Measurements from ENCODE around the gene HSPA14. TPM values are rescaled to one million over a fixed set of nuclear protein-coding genes. Genes with fewer than 3 reads are reported as not detected.

The HSPA14 gene
- total RNA-seq, 3 donors from 2014 or later: 9.3 to 16.7 (median 16.4) TPM

- no peaks in the 10 kb centered on the region for H3K4me1 ChIP-seq
- H3K4me3 ChIP-seq: no peak overlapping the region
- no peak for DNase-seq (ENCODE audit: low spot score in 2 of 2)
- H3K36me3 ChIP-seq: no peaks in the 10 kb centered on the region
- no peaks in the 10 kb centered on the region for H3K27me3 ChIP-seq
- intact Hi-C loops (cut with DNase I; ENCODE audit: low total_unique reads): no loop called here
- TF ChIP-seq CTCF (IDR thresholded peaks at IDR 0.05): no peak
- TF ChIP-seq POLR2AphosphoS5 (IDR thresholded peaks at IDR 0.05): no peak
- TF ChIP-seq POLR2A (IDR thresholded peaks at IDR 0.05): no peak
- no peak overlapping the region for H3K27ac ChIP-seq
- H3K9me3 ChIP-seq: no peaks in the 10 kb centered on the region
These were observed 17.3 kb upstream of the HSPA14 start for GRCh38 chr10:14820775-14821154.

- Histone ChIP-seq H3K4me3 (no peak overlapping the region), H3K4me1 (no peaks in the 10 kb centered on the region), H3K27ac (no peak overlapping the region), H3K36me3 (no peaks in the 10 kb centered on the region), H3K27me3 (no peaks in the 10 kb centered on the region), H3K9me3 (no peaks in the 10 kb centered on the region)
- no peak for TF ChIP-seq POLR2A (IDR thresholded peaks at IDR 0.05)
- no peak for TF ChIP-seq POLR2AphosphoS5 (IDR thresholded peaks at IDR 0.05)
- no peak for TF ChIP-seq CTCF (IDR thresholded peaks at IDR 0.05)
- DNase-seq (ENCODE audit: low spot score in 2 of 2): no peak
- intact Hi-C loops (cut with DNase I; ENCODE audit: low total_unique reads): no loop called here
These were observed 16.3 kb upstream of the HSPA14 start for GRCh38 chr10:14821635-14822375.

GRCh38 chr10:14822879-14823755 lies 15.0 kb upstream of the HSPA14 start:
- no peak overlapping the region for H3K27ac ChIP-seq
- no peaks in the 10 kb centered on the region for H3K27me3 ChIP-seq
- H3K4me1 ChIP-seq: no peaks in the 10 kb centered on the region
- H3K36me3 ChIP-seq: no peaks in the 10 kb centered on the region
- intact Hi-C loops (cut with DNase I; ENCODE audit: low total_unique reads): no loop called here
- no peak for DNase-seq (ENCODE audit: low spot score in 2 of 2)
- TF ChIP-seq CTCF (IDR thresholded peaks at IDR 0.05): peak; percentile 9 to 60 (median 56)
- no peak for TF ChIP-seq POLR2AphosphoS5 (IDR thresholded peaks at IDR 0.05)
- TF ChIP-seq POLR2A (IDR thresholded peaks at IDR 0.05): no peak
- H3K4me3 ChIP-seq: no peak overlapping the region
- H3K9me3 ChIP-seq: no peaks in the 10 kb centered on the region

- Histone ChIP-seq H3K27me3 (no peaks in the 10 kb centered on the region), H3K4me3 (no peak overlapping the region), H3K27ac (no peak overlapping the region), H3K9me3 (no peaks in the 10 kb centered on the region), H3K36me3 (no peaks in the 10 kb centered on the region), H3K4me1 (no peaks in the 10 kb centered on the region)
- intact Hi-C loops (cut with DNase I; ENCODE audit: low total_unique reads): no loop called here
- no peak for DNase-seq (ENCODE audit: low spot score in 2 of 2)
- TF ChIP-seq POLR2A (IDR thresholded peaks at IDR 0.05): no peak
- no peak for TF ChIP-seq CTCF (IDR thresholded peaks at IDR 0.05)
- TF ChIP-seq POLR2AphosphoS5 (IDR thresholded peaks at IDR 0.05): no peak
These were observed 14.1 kb upstream of the HSPA14 start for GRCh38 chr10:14823966-14824365.
